Ishikawa (cell line): ENCODE measurements around the gene IRF8.

Experiments
- CEBPB ChIP-seq: IDR thresholded peaks from 2 replicates; pipeline ENCODE4 v1.6.1; 2012
- CREB1 ChIP-seq: IDR thresholded peaks from 2 replicates; pipeline ENCODE4 v1.6.1; 2012; ENCODE audit warnings: low read depth
- EGR1 ChIP-seq: IDR thresholded peaks from 2 replicates; pipeline ENCODE4 v1.6.1; 2012
- EP300 ChIP-seq: IDR thresholded peaks from 2 replicates; pipeline ENCODE4 v1.6.1; 2012; ENCODE audit warnings: borderline replicate concordance
- FOXM1 ChIP-seq: IDR thresholded peaks from 2 replicates; pipeline ENCODE4 v1.6.1; 2012; ENCODE audit warnings: low read depth, borderline replicate concordance
- NFIC ChIP-seq: IDR thresholded peaks from 2 replicates; pipeline ENCODE4 v1.6.1; 2012
- RAD21 ChIP-seq: IDR thresholded peaks from 2 replicates; pipeline ENCODE4 v1.6.1; 2012; ENCODE audit warnings: low read depth
- TAF1 ChIP-seq: IDR thresholded peaks from 2 replicates; pipeline ENCODE4 v1.6.1; 2012; ENCODE audit warnings: low read depth, mild to moderate bottlenecking
- TCF12 ChIP-seq: IDR thresholded peaks from 2 replicates; pipeline ENCODE4 v1.6.1; 2012; ENCODE audit warnings: low read depth
- TEAD4 ChIP-seq: IDR thresholded peaks from 2 replicates; pipeline ENCODE4 v1.6.1; 2012
- YY1 ChIP-seq: IDR thresholded peaks from 2 replicates; pipeline ENCODE4 v1.6.1; 2012; ENCODE audit warnings: low read depth
- ZBTB7A ChIP-seq: IDR thresholded peaks from 2 replicates; pipeline ENCODE4 v1.6.1; 2012; ENCODE audit warnings: low read depth
- TF ChIP-seq, protein P1 (sequence below): IDR thresholded peaks from 2 replicates; pipeline ENCODE4 v1.6.1; 2012; ENCODE audit warnings: low read depth, mild to moderate bottlenecking
- TF ChIP-seq, protein P2 (sequence below): IDR thresholded peaks from 2 replicates; pipeline ENCODE4 v1.6.1; 2012
- TF ChIP-seq, protein P3 (sequence below): IDR thresholded peaks from 2 replicates; pipeline ENCODE4 v1.6.1; 2012

Gene IRF8

GRCh38 chr16:85879549-85879948 is 19.4 kb upstream of the IRF8 start:
- no peak for TF ChIP-seq ZBTB7A
- TF ChIP-seq, protein P1, sequence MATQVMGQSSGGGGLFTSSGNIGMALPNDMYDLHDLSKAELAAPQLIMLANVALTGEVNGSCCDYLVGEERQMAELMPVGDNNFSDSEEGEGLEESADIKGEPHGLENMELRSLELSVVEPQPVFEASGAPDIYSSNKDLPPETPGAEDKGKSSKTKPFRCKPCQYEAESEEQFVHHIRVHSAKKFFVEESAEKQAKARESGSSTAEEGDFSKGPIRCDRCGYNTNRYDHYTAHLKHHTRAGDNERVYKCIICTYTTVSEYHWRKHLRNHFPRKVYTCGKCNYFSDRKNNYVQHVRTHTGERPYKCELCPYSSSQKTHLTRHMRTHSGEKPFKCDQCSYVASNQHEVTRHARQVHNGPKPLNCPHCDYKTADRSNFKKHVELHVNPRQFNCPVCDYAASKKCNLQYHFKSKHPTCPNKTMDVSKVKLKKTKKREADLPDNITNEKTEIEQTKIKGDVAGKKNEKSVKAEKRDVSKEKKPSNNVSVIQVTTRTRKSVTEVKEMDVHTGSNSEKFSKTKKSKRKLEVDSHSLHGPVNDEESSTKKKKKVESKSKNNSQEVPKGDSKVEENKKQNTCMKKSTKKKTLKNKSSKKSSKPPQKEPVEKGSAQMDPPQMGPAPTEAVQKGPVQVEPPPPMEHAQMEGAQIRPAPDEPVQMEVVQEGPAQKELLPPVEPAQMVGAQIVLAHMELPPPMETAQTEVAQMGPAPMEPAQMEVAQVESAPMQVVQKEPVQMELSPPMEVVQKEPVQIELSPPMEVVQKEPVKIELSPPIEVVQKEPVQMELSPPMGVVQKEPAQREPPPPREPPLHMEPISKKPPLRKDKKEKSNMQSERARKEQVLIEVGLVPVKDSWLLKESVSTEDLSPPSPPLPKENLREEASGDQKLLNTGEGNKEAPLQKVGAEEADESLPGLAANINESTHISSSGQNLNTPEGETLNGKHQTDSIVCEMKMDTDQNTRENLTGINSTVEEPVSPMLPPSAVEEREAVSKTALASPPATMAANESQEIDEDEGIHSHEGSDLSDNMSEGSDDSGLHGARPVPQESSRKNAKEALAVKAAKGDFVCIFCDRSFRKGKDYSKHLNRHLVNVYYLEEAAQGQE: no peak
- no peak for TF ChIP-seq TCF12
- no peak for TF ChIP-seq EGR1
- TF ChIP-seq CEBPB: no peak
- no peak for TF ChIP-seq EP300
- TF ChIP-seq TEAD4: no peak
- no peak for TF ChIP-seq RAD21
- TF ChIP-seq, protein P2, sequence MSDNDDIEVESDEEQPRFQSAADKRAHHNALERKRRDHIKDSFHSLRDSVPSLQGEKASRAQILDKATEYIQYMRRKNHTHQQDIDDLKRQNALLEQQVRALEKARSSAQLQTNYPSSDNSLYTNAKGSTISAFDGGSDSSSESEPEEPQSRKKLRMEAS: no peak
- no peak for TF ChIP-seq TAF1

- TF ChIP-seq YY1 (no peak), CEBPB (no peak), CREB1 (no peak), TEAD4 (no peak), NFIC (no peak), TCF12 (no peak), RAD21 (no peak), EP300 (no peak), ZBTB7A (no peak), EGR1 (no peak), TAF1 (no peak), FOXM1 (no peak)
- TF ChIP-seq, protein P2: no peak
- TF ChIP-seq, protein P1: no peak
- TF ChIP-seq, protein P3, sequence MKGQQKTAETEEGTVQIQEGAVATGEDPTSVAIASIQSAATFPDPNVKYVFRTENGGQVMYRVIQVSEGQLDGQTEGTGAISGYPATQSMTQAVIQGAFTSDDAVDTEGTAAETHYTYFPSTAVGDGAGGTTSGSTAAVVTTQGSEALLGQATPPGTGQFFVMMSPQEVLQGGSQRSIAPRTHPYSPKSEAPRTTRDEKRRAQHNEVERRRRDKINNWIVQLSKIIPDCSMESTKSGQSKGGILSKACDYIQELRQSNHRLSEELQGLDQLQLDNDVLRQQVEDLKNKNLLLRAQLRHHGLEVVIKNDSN: no peak
Measured at GRCh38 chr16:85879975-85880831, 18.8 kb upstream of the IRF8 start.

- TF ChIP-seq TEAD4: no peak
- TF ChIP-seq, protein P2: no peak
- TF ChIP-seq TAF1: no peak
- TF ChIP-seq ZBTB7A: no peak
- TF ChIP-seq EP300: no peak
- TF ChIP-seq CREB1: no peak
- TF ChIP-seq RAD21: no peak
- no peak for TF ChIP-seq YY1
- TF ChIP-seq CEBPB: no peak
- TF ChIP-seq, protein P1: no peak
- TF ChIP-seq NFIC: no peak
- no peak for TF ChIP-seq FOXM1
- TF ChIP-seq EGR1: no peak
- TF ChIP-seq, protein P3: no peak
- no peak for TF ChIP-seq TCF12
Measured at GRCh38 chr16:85880861-85881260, 18.1 kb upstream of the IRF8 start.

DNA sequence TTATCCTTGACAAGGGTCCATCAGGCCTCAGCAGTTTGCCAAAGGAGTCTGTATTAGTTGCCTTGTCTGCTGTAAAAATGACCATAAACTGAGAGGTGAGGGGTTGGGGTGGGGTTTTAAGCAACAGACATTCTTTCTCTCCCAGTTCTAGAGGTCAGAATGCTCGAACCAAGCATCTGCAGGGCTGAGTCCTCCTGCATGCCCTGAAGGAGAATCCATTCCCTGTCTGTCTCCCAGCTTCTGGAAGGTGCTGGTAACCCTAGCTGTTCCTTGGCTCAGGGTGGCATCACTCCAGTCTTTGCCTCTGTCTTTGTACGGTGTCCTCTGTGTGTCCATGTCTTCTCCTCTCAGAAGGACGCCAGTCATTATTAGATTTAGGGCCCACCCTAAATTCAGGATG is 17.5 kb upstream of the IRF8 start:
- TF ChIP-seq TEAD4: no peak
- no peak for TF ChIP-seq EGR1
- TF ChIP-seq EP300: no peak
- TF ChIP-seq CREB1: no peak
- no peak for TF ChIP-seq CEBPB
- TF ChIP-seq, protein P2: no peak
- no peak for TF ChIP-seq TAF1
- TF ChIP-seq, protein P1: no peak
- no peak for TF ChIP-seq YY1
- TF ChIP-seq ZBTB7A: no peak
- no peak for TF ChIP-seq FOXM1
- TF ChIP-seq RAD21: no peak
- TF ChIP-seq, protein P3: no peak
